Upper lobe of right lung (tissue), 1 donor: ENCODE measurements around the gene WRNIP1. TPM values are rescaled to one million over a fixed set of nuclear protein-coding genes. Genes with fewer than 3 reads are reported as not detected.

Source experiments
- ATAC-seq: fragments of 200-7000 bp; cut with Tn5 transposase; one replicate; pipeline ENCODE4 v1.9.1; 2020; ENCODE audit warnings: mild to moderate bottlenecking, moderate library complexity
- DNase-seq: peaks from one replicate; pipeline ENCODE4 v3.0.0-alpha.2; 2020
- H3K27ac ChIP-seq: fragments of 200-600 bp; one replicate; pipeline ENCODE4 v1.8.0; 2022
- H3K27me3 ChIP-seq: fragments of 200-600 bp; one replicate; pipeline ENCODE4 v1.8.0; 2022; ENCODE audit warnings: mild to moderate bottlenecking
- H3K36me3 ChIP-seq: fragments of 200-600 bp; one replicate; pipeline ENCODE4 v1.8.0; 2022
- H3K4me1 ChIP-seq: fragments of 200-600 bp; one replicate; pipeline ENCODE4 v1.8.0; 2022
- H3K4me3 ChIP-seq: fragments of 200-600 bp; one replicate; pipeline ENCODE4 v1.8.0; 2022; ENCODE audit warnings: mild to moderate bottlenecking
- H3K9me3 ChIP-seq: fragments of 200-600 bp; one replicate; pipeline ENCODE4 v1.8.0; 2022
- CTCF ChIP-seq: fragments of 200-600 bp; IDR thresholded peaks from one replicate; pipeline ENCODE4 v1.8.0; 2022; ENCODE audit warnings: antibody characterized with exemption
- intact Hi-C: fragments of 100-400 bp; cut with DNase I; formaldehyde crosslinking; loops from one replicate; pipeline ENCODE4 v1.11.0; 2022
- total RNA-seq: library from RNA; stranded (reverse); fragmentation: NEBNext Ultra II Directional; extraction: Animal tissue kit (Norgen Biotek cat#: 25700); gene quantifications from one replicate; pipeline ENCODE4 v1.2.1, GENCODE V29; 2021
- donor health status: DM: no; HTN: yes; CAD: no; lungs with severe emphysema.

WRNIP1 gene
- total RNA-seq, 1 donor from 2014 or later, result 42.9 TPM

GRCh38 chr6:2830183-2830582, 65.0 kb downstream of the WRNIP1 start:
- intact Hi-C loops, result no loop called here
- Histone ChIP-seq H3K9me3 (no peaks in the 10 kb centered on the region), H3K4me1 (no peaks in the 10 kb centered on the region), H3K36me3 (peaks cover 39% of the 10 kb centered on the region), H3K27ac (no peak overlapping the region), H3K4me3 (no peak overlapping the region), H3K27me3 (no peaks in the 10 kb centered on the region)
- DNase-seq (no peak), ATAC-seq (no peak)
- TF ChIP-seq CTCF, result no peak

- Histone ChIP-seq H3K27ac (no peak overlapping the region), H3K4me3 (no peak overlapping the region), H3K9me3 (no peaks in the 10 kb centered on the region), H3K27me3 (no peaks in the 10 kb centered on the region), H3K4me1 (no peaks in the 10 kb centered on the region), H3K36me3 (peaks cover 51% of the 10 kb centered on the region)
- ATAC-seq (peak; percentile 27), DNase-seq (no peak)
- intact Hi-C loops, result no loop called here
- no peak for TF ChIP-seq CTCF
Measured at GRCh38 chr6:2831392-2831791, 66.2 kb downstream of the WRNIP1 start.

GRCh38 chr6:2834262-2834661, 69.1 kb downstream of the WRNIP1 start:
- ATAC-seq, result no peak

More at GRCh38 chr6:2834262-2834661, 69.1 kb downstream of the WRNIP1 start:
- H3K4me1 ChIP-seq, result peaks cover 12% of the 10 kb centered on the region
- H3K27me3 ChIP-seq, result no peaks in the 10 kb centered on the region
- intact Hi-C loops, result no loop called here
- peaks cover 77% of the 10 kb centered on the region for H3K36me3 ChIP-seq
- no peak for DNase-seq
- H3K4me3 ChIP-seq, result no peak overlapping the region
- no peaks in the 10 kb centered on the region for H3K9me3 ChIP-seq
- TF ChIP-seq CTCF, result no peak
- no peak overlapping the region for H3K27ac ChIP-seq

Other genes with a start within 250 kb of the WRNIP1 start
- gene MYLK4, start 14.5 kb upstream of the WRNIP1 start, total RNA-seq, result 0.84 TPM
- gene SERPINB1, start 76.5 kb downstream of the WRNIP1 start, total RNA-seq, result 101 TPM
- 12.4 TPM for gene SERPINB9, start 137.9 kb downstream of the WRNIP1 start, total RNA-seq
- gene SERPINB6, start 206.2 kb downstream of the WRNIP1 start, total RNA-seq, result 157 TPM
- gene NQO2, start 234.5 kb downstream of the WRNIP1 start, total RNA-seq, result 20.6 TPM